Caco-2 (cell line): Measurements from ENCODE around the gene NEDD4. TPM values are rescaled to one million over a fixed set of nuclear protein-coding genes. Genes with fewer than 3 reads are reported as not detected.
A peak's percentile ranks its signal among the peaks of the same experiment; 100 is the strongest.

Source experiments
- BruUV-seq: library from RNA; stranded (reverse); fragments of 400-500 nt; replicated peaks from 2 replicates; lab custom pipeline; 2021; lab: Mats Ljungman, UMichigan
- CTCF ChIA-PET: fragments of 300-600 bp; sonication (Branson Sonifier 250); formaldehyde crosslinking; loops from one replicate; lab custom pipeline; 2022; ENCODE audit warnings: antibody characterized with exemption; lab: Charles Lee
- POLR2A ChIA-PET: fragments of 300-600 bp; sonication (Branson Sonifier 250); formaldehyde crosslinking; loops from one replicate; lab custom pipeline; 2022; ENCODE audit warnings: antibody characterized with exemption; lab: Charles Lee
- DNase-seq, 2 experiments: peaks; one replicate each; pipeline versions ENCODE4 v3.0.0 to v3.0.0-alpha.2; 2020 to 2022
- H3K27me3 ChIP-seq: replicated peaks from 2 replicates; pipeline ENCODE4 v1.6.0; 2011; ENCODE audit warnings: low read length; ENCODE audit not compliant: control insufficient read depth, insufficient read depth
- H3K36me3 ChIP-seq: 2 replicates; pipeline ENCODE4 v1.5.1; 2011; ENCODE audit warnings: low read length; ENCODE audit not compliant: control insufficient read depth, insufficient read depth
- H3K4me1 ChIP-seq: fragments of 250-450 bp; sonication (Bioruptor Pico); 2 replicates; pipeline ENCODE4 v1.5.1; 2020; ENCODE audit warnings: mild to moderate bottlenecking
- H3K4me3 ChIP-seq: 2 replicates; pipeline ENCODE4 v1.5.1; 2011; ENCODE audit warnings: low read depth, mild to moderate bottlenecking, control low read depth, low read length
- H3K9me3 ChIP-seq: fragments of 250-450 bp; sonication (Bioruptor Pico); 2 replicates; pipeline ENCODE4 v1.5.1; 2020; ENCODE audit warnings: mild to moderate bottlenecking, moderate library complexity
- H3K27ac Mint-ChIP-seq: one replicate; pipeline ENCODE4 v1.8.0; 2022; ENCODE audit warnings: mixed read lengths; ENCODE audit not compliant: unreplicated experiment
- H3K27me3 Mint-ChIP-seq: one replicate; pipeline ENCODE4 v1.8.0; 2022; ENCODE audit warnings: mixed read lengths; ENCODE audit not compliant: insufficient read depth, unreplicated experiment
- H3K36me3 Mint-ChIP-seq: one replicate; pipeline ENCODE4 v1.8.0; 2022; ENCODE audit warnings: mild to moderate bottlenecking, mixed read lengths; ENCODE audit not compliant: insufficient read depth, unreplicated experiment
- H3K4me1 Mint-ChIP-seq: one replicate; pipeline ENCODE4 v1.8.0; 2022; ENCODE audit warnings: low read depth, mixed read lengths; ENCODE audit not compliant: unreplicated experiment
- H3K4me3 Mint-ChIP-seq: one replicate; pipeline ENCODE4 v1.8.0; 2022; ENCODE audit warnings: mild to moderate bottlenecking, moderate library complexity, mixed read lengths; ENCODE audit not compliant: unreplicated experiment
- H3K9me3 Mint-ChIP-seq: one replicate; pipeline ENCODE4 v1.8.0; 2022; ENCODE audit warnings: mixed read lengths; ENCODE audit not compliant: unreplicated experiment
- CTCF ChIP-seq, 2 experiments: fragments of 200-600 bp in 1 of 2; IDR thresholded peaks; 1 replicate in 1 of 2; 2 replicates in 1 of 2; pipeline versions ENCODE4 v1.5.1 to v1.8.0; 2011 to 2022; ENCODE audit warnings: antibody characterized with exemption in 1 of 2, control low read depth in 1 of 2, inconsistent platforms in 1 of 2, low read depth in 1 of 2, low read length in 1 of 2, mild to moderate bottlenecking in 1 of 2, moderate library complexity in 1 of 2; ENCODE audit not compliant: insufficient read depth in 1 of 2, severe bottlenecking in 1 of 2, unreplicated experiment in 1 of 2
- intact Hi-C: fragments of 100-400 bp; cut with micrococcal nuclease; formaldehyde crosslinking; loops from one replicate; pipeline ENCODE4 v1.10.0; 2022; ENCODE audit not compliant: unreplicated experiment
- total RNA-seq: library from RNA; stranded (reverse); gene quantifications from 2 replicates; pipeline ENCODE4 v1.2.3, GENCODE V29; 2022

The NEDD4 gene
- total RNA-seq, 1 experiment from 2014 or later: 33.9 TPM

DNA sequence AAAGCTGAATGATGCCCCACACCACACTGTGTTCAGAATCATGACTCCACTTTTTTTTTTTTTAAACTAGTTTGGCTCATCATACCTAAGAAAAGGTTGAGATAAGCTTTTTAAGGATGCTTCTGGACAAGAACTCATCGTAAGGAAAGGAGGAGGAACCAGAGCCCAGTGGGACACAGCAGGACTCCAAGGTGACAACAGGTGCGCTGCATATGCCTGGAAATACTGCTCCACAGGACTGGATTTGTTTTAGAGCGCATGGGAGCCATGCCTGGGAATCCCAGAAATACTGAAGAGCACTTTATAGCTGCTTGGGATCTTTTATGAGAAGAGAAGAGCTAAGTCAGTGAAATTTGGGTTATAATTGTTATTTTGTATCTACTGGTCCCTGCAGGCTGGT, 93.4 kb downstream of the NEDD4 start:
- BruUV-seq: no TSS peak
- Mint-ChIP-seq H3K27ac (no peak overlapping the region), H3K9me3 (no peaks in the 10 kb centered on the region), H3K4me1 (no peaks in the 10 kb centered on the region), H3K27me3 (no peaks in the 10 kb centered on the region), H3K36me3 (peaks cover 7% of the 10 kb centered on the region), H3K4me3 (no peak overlapping the region)
- no peaks in the 10 kb centered on the region for H3K27me3 ChIP-seq
- no peaks in the 10 kb centered on the region for H3K9me3 ChIP-seq
- H3K4me3 ChIP-seq: no peak overlapping the region
- DNase-seq: no peak
- H3K4me1 ChIP-seq: peaks cover 5% of the 10 kb centered on the region; the same call in 1 of the 2 replicates
- ChIA-PET CTCF (no interaction called here), POLR2A (no interaction called here)
- no peak for TF ChIP-seq CTCF (IDR thresholded peaks at IDR 0.05; ENCODE audit: insufficient read depth in 1 of 2, low read depth in 1 of 2, low read length in 1 of 2, severe bottlenecking in 1 of 2, unreplicated experiment in 1 of 2)
- no peaks in the 10 kb centered on the region for H3K36me3 ChIP-seq
- intact Hi-C loops: no loop called here

- Histone ChIP-seq H3K9me3 (no peaks in the 10 kb centered on the region), H3K4me1 (peaks cover 5% of the 10 kb centered on the region; the same call in 1 of the 2 replicates), H3K4me3 (no peak overlapping the region), H3K36me3 (no peaks in the 10 kb centered on the region), H3K27me3 (no peaks in the 10 kb centered on the region)
- Mint-ChIP-seq H3K4me1 (no peaks in the 10 kb centered on the region), H3K36me3 (peaks cover 7% of the 10 kb centered on the region), H3K9me3 (no peaks in the 10 kb centered on the region), H3K4me3 (no peak overlapping the region), H3K27ac (no peak overlapping the region), H3K27me3 (no peaks in the 10 kb centered on the region)
- TF ChIP-seq CTCF (IDR thresholded peaks at IDR 0.05; ENCODE audit: insufficient read depth in 1 of 2, low read depth in 1 of 2, low read length in 1 of 2, severe bottlenecking in 1 of 2, unreplicated experiment in 1 of 2): no peak
- intact Hi-C loops: no loop called here
- no TSS peak for BruUV-seq
- no peak for DNase-seq
- POLR2A ChIA-PET: no interaction called here
- CTCF ChIA-PET: no interaction called here
These were observed 93.9 kb downstream of the NEDD4 start for GRCh38 chr15:55899537-55899936.

DNA sequence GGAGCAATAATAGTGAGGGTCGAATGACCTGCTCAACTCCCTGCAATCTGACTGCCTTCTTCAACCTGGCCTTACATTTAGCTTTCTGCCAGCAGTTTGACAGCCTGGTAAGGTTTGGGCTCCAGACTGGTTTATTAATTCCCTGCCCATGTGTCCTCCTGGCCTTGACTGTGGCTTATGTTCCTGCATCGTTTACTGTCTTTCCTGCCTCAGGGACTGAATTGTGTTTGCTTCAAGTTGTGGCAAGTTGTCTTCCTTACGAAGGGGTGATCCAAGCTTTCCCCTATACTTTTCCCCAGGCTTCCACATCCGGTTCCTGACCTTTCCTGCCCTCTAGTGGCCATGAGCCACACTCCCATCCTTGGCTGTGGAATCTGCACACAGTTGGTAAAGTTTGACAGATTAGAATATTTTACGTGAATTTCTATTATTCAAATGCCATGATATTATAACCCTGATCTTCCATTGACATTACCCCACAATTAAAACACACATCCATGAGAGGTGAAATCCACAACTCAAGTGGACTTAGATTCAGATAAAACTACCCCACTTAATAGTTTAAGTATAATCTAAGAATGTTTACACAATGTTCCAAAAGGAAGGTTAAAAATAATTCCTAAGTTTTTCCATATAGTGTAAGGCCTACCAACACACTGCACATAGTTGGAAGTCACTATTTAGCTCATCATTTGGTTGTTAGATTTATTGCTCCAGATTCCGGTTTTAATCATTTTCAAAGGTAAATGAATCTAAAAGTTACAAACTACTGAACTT, 95.7 kb downstream of the NEDD4 start:
- Histone ChIP-seq H3K27me3 (no peaks in the 10 kb centered on the region), H3K36me3 (no peaks in the 10 kb centered on the region), H3K4me3 (no peak overlapping the region), H3K4me1 (peaks cover 5% of the 10 kb centered on the region; the same call in 1 of the 2 replicates), H3K9me3 (no peaks in the 10 kb centered on the region)
- H3K27me3 Mint-ChIP-seq: no peaks in the 10 kb centered on the region
- ChIA-PET POLR2A (no interaction called here), CTCF (interaction anchor here (1.0 to 1.5 kb wide), 6 partner anchors 20 to 166 kb away, joined by 3 to 7 read pairs (median 4); no protein-coding TSS in a partner anchor)
- H3K4me3 Mint-ChIP-seq: no peak overlapping the region
- H3K9me3 Mint-ChIP-seq: no peaks in the 10 kb centered on the region
- intact Hi-C loops: loop anchor here (1.0 to 2.0 kb wide), 2 partner anchors 97 to 155 kb away; no protein-coding TSS in a partner anchor
- no TSS peak for BruUV-seq
- TF ChIP-seq CTCF (IDR thresholded peaks at IDR 0.05; ENCODE audit: insufficient read depth in 1 of 2, low read depth in 1 of 2, low read length in 1 of 2, severe bottlenecking in 1 of 2, unreplicated experiment in 1 of 2): peak; percentile 73 to 95
- H3K4me1 Mint-ChIP-seq: no peaks in the 10 kb centered on the region
- no peak overlapping the region for H3K27ac Mint-ChIP-seq
- peaks cover 7% of the 10 kb centered on the region for H3K36me3 Mint-ChIP-seq
- peak; percentile 55 to 68 for DNase-seq
